Mucosa of rectum (tissue), 2 donors: ENCODE data around the gene ARHGEF28.

Experiments used
- H3K27ac ChIP-seq, 2 donors: one replicate each; pipeline ENCODE4 v1.7.0; 2013; ENCODE audit warnings: inconsistent platforms in 2 of 2, low read depth in 2 of 2, low read length in 2 of 2
- H3K27me3 ChIP-seq, 2 donors: one replicate each; pipeline ENCODE4 v1.7.0; 2013; ENCODE audit warnings: low read length in 2 of 2; ENCODE audit not compliant: control insufficient read depth in 2 of 2, insufficient read depth in 2 of 2
- H3K36me3 ChIP-seq, 2 donors: one replicate each; pipeline ENCODE4 v1.7.0; 2013; ENCODE audit warnings: low read length in 2 of 2; ENCODE audit not compliant: control insufficient read depth in 2 of 2, insufficient read depth in 2 of 2
- H3K4me1 ChIP-seq, 2 donors: one replicate each; pipeline ENCODE4 v1.7.0; 2013; ENCODE audit warnings: low read length in 2 of 2, mild to moderate bottlenecking in 1 of 2; ENCODE audit not compliant: control insufficient read depth in 2 of 2, insufficient read depth in 2 of 2
- H3K4me3 ChIP-seq, 2 donors: one replicate each; pipeline ENCODE4 v1.7.0; 2013; ENCODE audit warnings: low read length in 2 of 2
- H3K9ac ChIP-seq, 2 donors: one replicate each; pipeline ENCODE4 v1.7.0; 2013; ENCODE audit warnings: low read length in 2 of 2, low read depth in 1 of 2, mild to moderate bottlenecking in 1 of 2
- H3K9me3 ChIP-seq, 2 donors: one replicate each; pipeline ENCODE4 v1.7.0; 2013; ENCODE audit warnings: low read length in 2 of 2; ENCODE audit not compliant: control insufficient read depth in 2 of 2
- donor health status: healthy.
- donor health status: Normal muscosa, but diverticular disease.

Gene ARHGEF28

GRCh38 chr5:73986729-73987128, 360.7 kb downstream of the ARHGEF28 start:
- H3K9ac ChIP-seq: no peak overlapping the region
- no peaks in the 10 kb centered on the region for H3K27me3 ChIP-seq
- H3K9me3 ChIP-seq: no peaks in the 10 kb centered on the region

DNA sequence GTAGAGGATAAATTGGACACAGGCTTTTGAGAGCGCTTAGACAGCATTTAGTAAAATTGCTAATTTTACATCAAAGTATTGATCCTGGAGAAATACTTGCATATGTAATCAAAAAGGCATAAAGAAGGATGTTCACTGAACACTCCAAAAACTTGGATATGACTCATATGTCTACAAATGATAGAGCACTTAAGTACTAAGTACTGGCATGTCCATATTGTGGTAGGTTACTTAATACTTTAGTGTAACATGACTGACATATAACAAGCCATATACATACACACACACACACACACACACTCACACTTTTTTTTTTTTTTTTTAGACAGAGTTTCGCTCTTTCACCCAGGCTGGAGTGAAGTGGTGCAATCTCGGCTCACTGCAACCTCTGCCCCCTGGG, 361.9 kb downstream of the ARHGEF28 start:
- no peak overlapping the region for H3K27ac ChIP-seq
- H3K4me3 ChIP-seq: no peak overlapping the region
- no peaks in the 10 kb centered on the region for H3K9me3 ChIP-seq
- no peak overlapping the region for H3K9ac ChIP-seq
- no peaks in the 10 kb centered on the region for H3K36me3 ChIP-seq
- H3K4me1 ChIP-seq: no peaks in the 10 kb centered on the region
- H3K27me3 ChIP-seq: no peaks in the 10 kb centered on the region

More at GRCh38 chr5:73986729-73987128, 360.7 kb downstream of the ARHGEF28 start:
- H3K27ac ChIP-seq: no peak overlapping the region
- H3K36me3 ChIP-seq: no peaks in the 10 kb centered on the region
- no peak overlapping the region for H3K4me3 ChIP-seq
- H3K4me1 ChIP-seq: no peaks in the 10 kb centered on the region

DNA sequence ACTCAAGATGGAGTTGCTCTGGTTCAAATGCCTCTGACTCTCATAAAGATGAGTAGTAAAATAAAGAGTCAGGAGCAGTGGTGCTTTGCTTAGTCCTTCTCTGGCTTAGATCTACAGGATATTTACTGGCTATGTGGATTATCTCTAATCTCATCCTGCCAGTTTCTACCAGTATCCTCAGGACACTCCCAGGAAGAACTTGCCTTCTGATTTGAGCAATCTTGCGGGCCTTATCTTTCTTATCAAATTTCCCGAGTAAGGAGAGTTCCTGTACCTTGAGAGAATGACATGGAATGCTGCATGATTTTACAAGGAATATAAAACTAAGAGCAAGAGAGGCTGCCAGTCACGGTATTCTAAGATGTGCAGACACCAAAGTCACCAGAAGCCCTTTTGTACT, 364.0 kb downstream of the ARHGEF28 start:
- Histone ChIP-seq H3K4me3 (no peak overlapping the region), H3K9me3 (no peaks in the 10 kb centered on the region), H3K27ac (no peak overlapping the region), H3K9ac (no peak overlapping the region), H3K36me3 (no peaks in the 10 kb centered on the region), H3K27me3 (no peaks in the 10 kb centered on the region), H3K4me1 (no peaks in the 10 kb centered on the region)
